Panc1 (cell line): ENCODE measurements around the gene LDLR.

Experiments used
- CTCF ChIP-seq: fragments of 450-650 bp; IDR thresholded peaks from 2 replicates; pipeline ENCODE4 v1.5.1; 2017; ENCODE audit warnings: mild to moderate bottlenecking
- POLR2AphosphoS5 ChIP-seq: IDR thresholded peaks from 2 replicates; pipeline ENCODE4 v1.6.1; 2012; ENCODE audit warnings: mild to moderate bottlenecking, low read depth, low read length, moderate library complexity
- REST ChIP-seq, 2 experiments: IDR thresholded peaks; 2 replicates each; pipeline ENCODE4 v1.6.1; 2011 to 2012; ENCODE audit warnings: low read depth in 2 of 2, control low read depth in 1 of 2, low read length in 1 of 2, mild to moderate bottlenecking in 1 of 2, moderate library complexity in 1 of 2; ENCODE audit not compliant: insufficient read depth in 1 of 2

- TF ChIP-seq CTCF (no peak), REST (IDR thresholded peaks at IDR 0.05; ENCODE audit: insufficient read depth in 1 of 2, low read depth in 2 of 2, low read length in 1 of 2) (no peak), POLR2AphosphoS5 (no peak)
These were observed 11.8 kb downstream of the LDLR start for GRCh38 chr19:11101057-11101456.
